SK-N-SH (cell line): Measurements from ENCODE around the gene HDHD5. TPM values are rescaled to one million over a fixed set of nuclear protein-coding genes. Genes with fewer than 3 reads are reported as not detected.

Source experiments
- CTCF ChIA-PET: fragments of 300-600, 350-600 bp; formaldehyde crosslinking; extraction: SDS; loops from one replicate; lab custom pipeline; 2021; lab: Yijun Ruan, JAX
- POLR2A ChIA-PET: fragments of 350-600 bp; sonication (Branson Sonifier 250); formaldehyde crosslinking; extraction: SDS; loops from one replicate; lab custom pipeline; 2020; ENCODE audit warnings: antibody characterized with exemption, inconsistent platforms; lab: Yijun Ruan, JAX
- DNase-seq: peaks from one replicate; pipeline ENCODE4 v3.0.0; 2012
- H2AFZ ChIP-seq: fragments of 200-600 bp; sonication (generic); 2 replicates; pipeline ENCODE4 v1.8.1; 2016; ENCODE audit warnings: antibody characterized with exemption, mild to moderate bottlenecking, low read depth
- H3F3A ChIP-seq: fragments of 200-600 bp; sonication (generic); replicated peaks from 2 replicates; pipeline ENCODE3; 2016; ENCODE audit warnings: antibody characterized with exemption, mild to moderate bottlenecking; ENCODE audit not compliant: insufficient read depth
- H3K27ac ChIP-seq, 2 experiments: fragments of 200-500 bp in 1 of 2; fragments of 200-600 bp in 1 of 2; sonication (Bioruptor generic) in 1 of 2; sonication (generic), shearing (Covaris generic) in 1 of 2; 2 replicates each; pipeline versions ENCODE4 v1.5.1 to v1.6.1; 2014 to 2016; ENCODE audit warnings: low read depth in 2 of 2, inconsistent platforms in 1 of 2, low read length in 1 of 2, mild to moderate bottlenecking in 1 of 2, mixed read lengths in 1 of 2
- H3K27me3 ChIP-seq: fragments of 200-600 bp; sonication (generic), shearing (Covaris generic); 2 replicates; pipeline ENCODE4 v1.6.1; 2016; ENCODE audit warnings: mixed run types; ENCODE audit not compliant: insufficient read depth
- H3K36me3 ChIP-seq, 2 experiments: fragments of 200-500 bp in 1 of 2; fragments of 200-600 bp in 1 of 2; sonication (Bioruptor generic) in 1 of 2; sonication (generic) in 1 of 2; replicated peaks in 1 of 2; 2 replicates each; pipeline versions ENCODE3 to v1.5.1; 2014 to 2016; ENCODE audit warnings: low read length in 1 of 2, mild to moderate bottlenecking in 1 of 2; ENCODE audit not compliant: insufficient read depth in 2 of 2, control insufficient read depth in 1 of 2
- H3K4me1 ChIP-seq, 2 experiments: fragments of 200-500 bp in 1 of 2; fragments of 200-600 bp in 1 of 2; sonication (Bioruptor generic) in 1 of 2; sonication (generic), shearing (Covaris generic) in 1 of 2; 2 replicates each; pipeline versions ENCODE4 v1.5.1 to v1.6.1; 2014 to 2016; ENCODE audit warnings: low read depth in 1 of 2, low read length in 1 of 2, mixed run types in 1 of 2; ENCODE audit not compliant: insufficient read depth in 2 of 2, control insufficient read depth in 1 of 2
- H3K4me2 ChIP-seq: fragments of 200-600 bp; sonication (generic), shearing (Covaris generic); 2 replicates; pipeline ENCODE4 v1.6.1; 2017; ENCODE audit warnings: mixed run types
- H3K4me3 ChIP-seq, 2 experiments: fragments of 200-500 bp in 1 of 2; fragments of 200-600 bp in 1 of 2; sonication (Bioruptor generic) in 1 of 2; sonication (generic), shearing (Covaris generic) in 1 of 2; 2 replicates each; pipeline versions ENCODE4 v1.5.1 to v1.8.1; 2014 to 2016; ENCODE audit warnings: low read depth in 2 of 2, inconsistent platforms in 1 of 2, low read length in 1 of 2, mild to moderate bottlenecking in 1 of 2, mixed read lengths in 1 of 2, moderate library complexity in 1 of 2
- H3K79me2 ChIP-seq: fragments of 200-600 bp; sonication (generic); 2 replicates; pipeline ENCODE4 v1.8.1; 2017; ENCODE audit warnings: mild to moderate bottlenecking; ENCODE audit not compliant: insufficient read depth
- H3K9ac ChIP-seq: fragments of 200-600 bp; sonication (generic); 2 replicates; pipeline ENCODE4 v1.6.1; 2017; ENCODE audit warnings: mixed run types
- H3K9me2 ChIP-seq: fragments of 200-600 bp; sonication (generic); 2 replicates; pipeline ENCODE4 v1.6.1; 2017; ENCODE audit warnings: mixed run types
- H3K9me3 ChIP-seq: fragments of 200-600 bp; sonication (generic); 2 replicates; pipeline ENCODE4 v1.6.1; 2017; ENCODE audit warnings: mixed run types, mild to moderate bottlenecking, moderate library complexity
- H4K20me1 ChIP-seq: fragments of 200-600 bp; sonication (generic); 2 replicates; pipeline ENCODE4 v1.6.1; 2017; ENCODE audit warnings: mild to moderate bottlenecking, mixed run types; ENCODE audit not compliant: insufficient read depth
- CHD2 ChIP-seq: fragments of 150-350 bp; IDR thresholded peaks from 2 replicates; pipeline ENCODE4 v1.6.1; 2018; ENCODE audit warnings: low read length; ENCODE audit not compliant: partially characterized antibody
- ELF1 ChIP-seq: IDR thresholded peaks from 2 replicates; pipeline ENCODE4 v1.4.0; 2012
- EP300 ChIP-seq, 2 experiments: IDR thresholded peaks; 2 replicates each; pipeline versions ENCODE4 v1.4.0 to v1.6.1; 2012; ENCODE audit warnings: borderline replicate concordance in 1 of 2, low read depth in 1 of 2, low read length in 1 of 2
- FOXM1 ChIP-seq: IDR thresholded peaks from 2 replicates; pipeline ENCODE4 v1.4.0; 2012; ENCODE audit warnings: low read depth, mild to moderate bottlenecking
- GABPA ChIP-seq: IDR thresholded peaks from 2 replicates; pipeline ENCODE4 v1.4.0; 2012; ENCODE audit warnings: low read depth, mild to moderate bottlenecking
- GATA2 ChIP-seq: sonication (generic); formaldehyde crosslinking; IDR thresholded peaks from 2 replicates; pipeline ENCODE4 v1.5.0; 2020; ENCODE audit warnings: mild to moderate bottlenecking, missing genetic modification reagents
- JUND ChIP-seq: IDR thresholded peaks from 2 replicates; pipeline ENCODE4 v1.4.0; 2012
- MEF2A ChIP-seq: IDR thresholded peaks from 2 replicates; pipeline ENCODE4 v1.4.0; 2012; ENCODE audit warnings: low read depth, borderline replicate concordance
- RAD21 ChIP-seq: IDR thresholded peaks from 2 replicates; pipeline ENCODE4 v1.6.1; 2012; ENCODE audit warnings: mild to moderate bottlenecking, low read length
- RFX5 ChIP-seq: IDR thresholded peaks from 2 replicates; pipeline ENCODE4 v1.6.1; 2012; ENCODE audit warnings: mild to moderate bottlenecking, improper control_type of control experiment, low read length
- SIN3A ChIP-seq: IDR thresholded peaks from 2 replicates; pipeline ENCODE4 v1.6.1; 2012; ENCODE audit warnings: low read depth, mild to moderate bottlenecking, low read length, moderate library complexity, borderline replicate concordance
- SMC3 ChIP-seq: IDR thresholded peaks from 2 replicates; pipeline ENCODE4 v1.6.1; 2012; ENCODE audit warnings: low read depth, low read length, improper control_type of control experiment
- YY1 ChIP-seq: IDR thresholded peaks from 2 replicates; pipeline ENCODE4 v1.4.0; 2012; ENCODE audit warnings: low read depth, mild to moderate bottlenecking
- WGBS: methylation state at CpG from one replicate; pipeline ENCODE4 v1.1.6; 2017; ENCODE audit warnings: low lambda C conversion rate; 5-methylcytosine and 5-hydroxymethylcytosine counted together
- polyA plus RNA-seq, 3 experiments: library from polyadenylated mRNA; depleted of rRNA; stranded (reverse); fragments of >200 nt; gene quantifications; 2 replicates each; pipeline ENCODE4 v1.2.3, GENCODE V29; 2012
- TF ChIP-seq, protein P1 (sequence below): IDR thresholded peaks from 2 replicates; pipeline ENCODE4; 2012
- TF ChIP-seq, protein P2 (sequence below): IDR thresholded peaks from 2 replicates; pipeline ENCODE4 v1.4.0; 2012; ENCODE audit warnings: low read depth
- TF ChIP-seq, protein P3 (sequence below): fragments of 200-600 bp; sonication (generic); IDR thresholded peaks from 2 replicates; pipeline ENCODE4 v1.6.1; 2017; ENCODE audit warnings: antibody characterized with exemption, mild to moderate bottlenecking, moderate library complexity
- TF ChIP-seq, protein P4 (sequence below): fragments of 150-350 bp; IDR thresholded peaks from 2 replicates; pipeline ENCODE4 v1.6.1; 2016; ENCODE audit warnings: mild to moderate bottlenecking, low read depth, low read length

The HDHD5 gene
- polyA plus RNA-seq, 1 of the 3 experiments (the other 2 are of a cell fraction) = 43.3 TPM

DNA sequence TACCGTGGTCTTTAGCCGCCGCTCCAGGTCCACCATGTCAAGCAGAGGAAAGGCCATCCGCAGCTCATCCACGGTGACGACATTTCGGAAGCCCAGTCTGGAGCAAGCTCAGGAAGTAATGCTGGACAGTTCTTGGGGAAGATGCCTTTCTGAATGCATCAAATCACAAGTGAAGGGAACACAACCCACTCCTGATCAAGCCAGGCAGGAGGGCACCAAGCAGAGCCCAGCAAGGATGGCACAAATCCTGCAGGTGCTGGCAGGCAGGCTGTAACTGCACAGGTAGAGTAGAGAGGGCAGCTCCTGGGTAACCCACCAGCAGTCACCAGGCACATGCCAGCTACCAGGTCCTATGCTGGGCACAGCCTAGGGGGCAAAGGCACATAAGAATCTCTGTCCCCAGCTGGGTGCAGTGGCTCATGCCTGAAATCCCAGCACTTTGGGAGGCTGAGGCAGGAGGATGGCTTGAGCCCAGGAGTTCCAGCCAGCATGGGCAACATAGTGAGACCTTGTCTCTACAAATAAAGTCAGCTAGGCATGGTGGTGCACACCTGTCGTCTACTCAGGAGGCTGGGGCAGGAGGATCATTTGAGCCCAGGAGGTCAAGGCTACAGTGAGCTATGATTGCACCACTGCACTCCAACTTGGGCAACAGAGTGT is 13.9 kb downstream of the HDHD5 start:
- H3K36me3 ChIP-seq = peaks cover 9 to 44% of the 10 kb centered on the region in 2 experiments
- H3K4me2 ChIP-seq = no peak overlapping the region
- no peak overlapping the region for H2AFZ ChIP-seq
- POLR2A ChIA-PET = no interaction called here
- no peaks in the 10 kb centered on the region for H3K9me3 ChIP-seq
- H3K9me2 ChIP-seq = no peaks in the 10 kb centered on the region
- H4K20me1 ChIP-seq = peaks cover 6% of the 10 kb centered on the region; the same call in 1 of the 2 replicates
- H3K79me2 ChIP-seq = peaks cover 11% of the 10 kb centered on the region; the same call in 1 of the 2 replicates
- H3K9ac ChIP-seq = no peak overlapping the region
- WGBS = 94% methylated on average over 7 of the region's 8 CpGs
- no peak overlapping the region for H3K27ac ChIP-seq
- no peaks in the 10 kb centered on the region for H3K27me3 ChIP-seq
- CTCF ChIA-PET = interaction anchor here (4.4 kb wide), 1 partner anchor 27 kb away, joined by 21 read pairs; no protein-coding TSS in a partner anchor
- no peak for DNase-seq
- no peak overlapping the region for H3K4me3 ChIP-seq
- no peaks in the 10 kb centered on the region for H3F3A ChIP-seq
- TF ChIP-seq MEF2A (no peak), ELF1 (no peak), RFX5 (no peak), JUND (no peak), EP300 (IDR thresholded peaks at IDR 0.05; ENCODE audit: borderline replicate concordance in 1 of 2, low read depth in 1 of 2, low read length in 1 of 2) (no peak), SMC3 (no peak), GATA2 (CRISPR knock-in tag) (no peak), RAD21 (no peak), GABPA (no peak), CHD2 (no peak), SIN3A (no peak), FOXM1 (no peak), YY1 (no peak)
- TF ChIP-seq, protein P1, sequence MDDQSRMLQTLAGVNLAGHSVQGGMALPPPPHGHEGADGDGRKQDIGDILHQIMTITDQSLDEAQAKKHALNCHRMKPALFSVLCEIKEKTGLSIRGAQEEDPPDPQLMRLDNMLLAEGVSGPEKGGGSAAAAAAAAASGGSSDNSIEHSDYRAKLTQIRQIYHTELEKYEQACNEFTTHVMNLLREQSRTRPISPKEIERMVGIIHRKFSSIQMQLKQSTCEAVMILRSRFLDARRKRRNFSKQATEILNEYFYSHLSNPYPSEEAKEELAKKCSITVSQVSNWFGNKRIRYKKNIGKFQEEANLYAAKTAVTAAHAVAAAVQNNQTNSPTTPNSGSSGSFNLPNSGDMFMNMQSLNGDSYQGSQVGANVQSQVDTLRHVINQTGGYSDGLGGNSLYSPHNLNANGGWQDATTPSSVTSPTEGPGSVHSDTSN = no peak
- TF ChIP-seq, protein P2, sequence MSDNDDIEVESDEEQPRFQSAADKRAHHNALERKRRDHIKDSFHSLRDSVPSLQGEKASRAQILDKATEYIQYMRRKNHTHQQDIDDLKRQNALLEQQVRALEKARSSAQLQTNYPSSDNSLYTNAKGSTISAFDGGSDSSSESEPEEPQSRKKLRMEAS = no peak
- TF ChIP-seq, protein P3, sequence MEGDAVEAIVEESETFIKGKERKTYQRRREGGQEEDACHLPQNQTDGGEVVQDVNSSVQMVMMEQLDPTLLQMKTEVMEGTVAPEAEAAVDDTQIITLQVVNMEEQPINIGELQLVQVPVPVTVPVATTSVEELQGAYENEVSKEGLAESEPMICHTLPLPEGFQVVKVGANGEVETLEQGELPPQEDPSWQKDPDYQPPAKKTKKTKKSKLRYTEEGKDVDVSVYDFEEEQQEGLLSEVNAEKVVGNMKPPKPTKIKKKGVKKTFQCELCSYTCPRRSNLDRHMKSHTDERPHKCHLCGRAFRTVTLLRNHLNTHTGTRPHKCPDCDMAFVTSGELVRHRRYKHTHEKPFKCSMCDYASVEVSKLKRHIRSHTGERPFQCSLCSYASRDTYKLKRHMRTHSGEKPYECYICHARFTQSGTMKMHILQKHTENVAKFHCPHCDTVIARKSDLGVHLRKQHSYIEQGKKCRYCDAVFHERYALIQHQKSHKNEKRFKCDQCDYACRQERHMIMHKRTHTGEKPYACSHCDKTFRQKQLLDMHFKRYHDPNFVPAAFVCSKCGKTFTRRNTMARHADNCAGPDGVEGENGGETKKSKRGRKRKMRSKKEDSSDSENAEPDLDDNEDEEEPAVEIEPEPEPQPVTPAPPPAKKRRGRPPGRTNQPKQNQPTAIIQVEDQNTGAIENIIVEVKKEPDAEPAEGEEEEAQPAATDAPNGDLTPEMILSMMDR = no peak
- TF ChIP-seq, protein P4, sequence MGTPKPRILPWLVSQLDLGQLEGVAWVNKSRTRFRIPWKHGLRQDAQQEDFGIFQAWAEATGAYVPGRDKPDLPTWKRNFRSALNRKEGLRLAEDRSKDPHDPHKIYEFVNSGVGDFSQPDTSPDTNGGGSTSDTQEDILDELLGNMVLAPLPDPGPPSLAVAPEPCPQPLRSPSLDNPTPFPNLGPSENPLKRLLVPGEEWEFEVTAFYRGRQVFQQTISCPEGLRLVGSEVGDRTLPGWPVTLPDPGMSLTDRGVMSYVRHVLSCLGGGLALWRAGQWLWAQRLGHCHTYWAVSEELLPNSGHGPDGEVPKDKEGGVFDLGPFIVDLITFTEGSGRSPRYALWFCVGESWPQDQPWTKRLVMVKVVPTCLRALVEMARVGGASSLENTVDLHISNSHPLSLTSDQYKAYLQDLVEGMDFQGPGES = no peak
- H3K4me1 ChIP-seq = no peaks in the 10 kb centered on the region; a peak in 1 of 4 replicates
